BJ (cell line): ENCODE results near the gene LY6G6D. TPM values are rescaled to one million over a fixed set of nuclear protein-coding genes. Genes with fewer than 3 reads are reported as not detected.

Source experiments
- CTCF ChIA-PET: fragments of 350-600 bp; formaldehyde crosslinking; extraction: SDS; loops from one replicate; lab custom pipeline; 2021; ENCODE audit warnings: antibody characterized with exemption, inconsistent platforms; lab: Yijun Ruan, JAX
- POLR2A ChIA-PET: fragments of 300-600 bp; sonication (Branson Sonifier 250); formaldehyde crosslinking; extraction: SDS; loops from one replicate; lab custom pipeline; 2021; ENCODE audit warnings: antibody characterized with exemption; lab: Charles Lee
- DNase-seq: peaks from one replicate; pipeline ENCODE4 v3.0.0-alpha.2; 2011; ENCODE audit warnings: low read depth
- H3K27me3 ChIP-seq: 2 replicates; pipeline ENCODE4 v1.6.0; 2011; ENCODE audit warnings: low read length; ENCODE audit not compliant: control insufficient read depth, insufficient read depth
- H3K36me3 ChIP-seq: 2 replicates; pipeline ENCODE4 v1.5.1; 2011; ENCODE audit warnings: low read length; ENCODE audit not compliant: control insufficient read depth, insufficient read depth
- H3K4me3 ChIP-seq: 2 replicates; pipeline ENCODE4 v1.5.1; 2011; ENCODE audit warnings: low read depth, mild to moderate bottlenecking, control low read depth, low read length
- CTCF ChIP-seq: IDR thresholded peaks from 2 replicates; pipeline ENCODE4 v1.5.1; 2011; ENCODE audit warnings: low read depth, mild to moderate bottlenecking, control low read depth, inconsistent platforms, low read length, moderate library complexity; ENCODE audit not compliant: insufficient read depth
- polyA plus RNA-seq: library from polyadenylated mRNA; depleted of rRNA; stranded (reverse); fragments of >200 nt; gene quantifications from 2 replicates; pipeline ENCODE4 v1.2.3, GENCODE V29; 2011

The LY6G6D gene
- polyA plus RNA-seq, 1 experiment: not detected

- no peaks in the 10 kb centered on the region; the same call in 1 of the 2 replicates for H3K36me3 ChIP-seq
- POLR2A ChIA-PET: no interaction called here
- TF ChIP-seq CTCF: no peak
- CTCF ChIA-PET: interaction anchor here (3.1 kb wide), 1 partner anchor 9 kb away, joined by 12 read pairs; no protein-coding TSS in a partner anchor
- no peaks in the 10 kb centered on the region for H3K27me3 ChIP-seq
- no peak for DNase-seq
- H3K4me3 ChIP-seq: no peak overlapping the region
Measured at GRCh38 chr6:31760790-31761189, 45.6 kb downstream of the LY6G6D start.

- ChIA-PET CTCF (no interaction called here), POLR2A (no interaction called here)
- H3K4me3 ChIP-seq: no peak overlapping the region
- no peak for TF ChIP-seq CTCF
- no peaks in the 10 kb centered on the region; the same call in 1 of the 2 replicates for H3K36me3 ChIP-seq
- DNase-seq: no peak
- no peaks in the 10 kb centered on the region for H3K27me3 ChIP-seq
Measured at GRCh38 chr6:31761343-31761742, 46.2 kb downstream of the LY6G6D start.

GRCh38 chr6:31762356-31762755 lies 47.2 kb downstream of the LY6G6D start, which contains the start of gene SAPCD1:
Gene SAPCD1 (plus strand): TSS chr6:31762656. CDS start chr6:31763055, 399 bp downstream.
- no peaks in the 10 kb centered on the region for H3K27me3 ChIP-seq
- ChIA-PET CTCF (no interaction called here), POLR2A (no interaction called here)
- H3K4me3 ChIP-seq: no peak within 1 kb of the TSS
- no peak for TF ChIP-seq CTCF
- DNase-seq: no peak
- H3K36me3 ChIP-seq: no peaks in the 10 kb centered on the region; the same call in 1 of the 2 replicates

- CTCF ChIA-PET: interaction anchor here (1.0 kb wide), 1 partner anchor 64 kb away, joined by 3 read pairs; no protein-coding TSS in a partner anchor
- POLR2A ChIA-PET: interaction anchor here (0.8 kb wide), 1 partner anchor 33 kb away, joined by 3 read pairs; no protein-coding TSS in a partner anchor
Measured at GRCh38 chr6:31762878-31763618, 47.9 kb downstream of the LY6G6D start.

More at GRCh38 chr6:31762878-31763618, 47.9 kb downstream of the LY6G6D start:
- Histone ChIP-seq H3K4me3 (no peak overlapping the region), H3K27me3 (no peaks in the 10 kb centered on the region), H3K36me3 (no peaks in the 10 kb centered on the region; the same call in 1 of the 2 replicates)
- no peak for TF ChIP-seq CTCF
- DNase-seq: no peak
